Stimulated activated CD8-positive, alpha-beta memory T cell treated with anti-CD3 and anti-CD28 coated beads, Interleukin-4, amount 100 ng/mL, for 1 hour (primary cell): Measurements from ENCODE around the gene TRMT1.
"Not testable (repeated sequence)": the region's sequence is repeated elsewhere in the genome, so short reads cannot be mapped to it uniquely, and the experiment has no call there.

Source experiments
- DNase-seq, 2 donors: peaks; one replicate each; pipeline ENCODE4 v3.0.0-alpha.2; 2020; ENCODE audit warnings: low read depth in 2 of 2, low spot score in 1 of 2

The TRMT1 gene

DNA sequence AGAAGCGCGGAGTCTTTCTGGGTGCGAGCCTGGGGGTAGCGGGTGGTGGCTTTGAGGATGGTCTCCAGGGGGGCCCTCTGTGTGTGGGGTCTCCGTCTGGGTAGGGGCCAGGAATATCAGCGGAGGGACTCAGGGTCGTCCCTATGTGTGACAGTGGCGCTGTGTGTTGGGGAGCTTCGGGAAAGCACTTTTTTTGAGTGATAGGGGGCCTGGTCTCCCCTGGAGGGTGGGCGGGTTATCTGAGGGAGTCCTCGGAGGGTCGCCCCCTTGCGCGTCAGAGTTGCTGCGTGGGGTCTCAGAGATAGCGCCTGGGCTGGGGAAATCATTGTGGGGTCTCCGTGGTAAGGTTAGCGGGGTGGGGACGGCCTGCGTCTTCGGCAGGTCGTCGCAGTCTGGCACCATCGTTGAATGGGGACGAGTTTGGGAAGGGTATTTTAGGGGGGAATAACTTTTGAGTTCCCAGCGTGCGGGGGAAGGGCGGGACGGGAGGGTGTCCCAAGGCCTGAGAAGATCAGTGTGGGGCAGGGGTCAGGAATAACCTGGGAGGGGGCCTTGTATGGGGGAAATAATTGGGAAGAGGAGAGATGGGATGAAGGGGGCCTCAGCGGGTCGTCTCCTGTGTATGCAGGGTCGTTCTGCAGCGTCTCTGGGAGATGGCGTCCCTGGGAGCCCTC is 34.5 kb upstream of the TRMT1 start:
- no peak for DNase-seq

DNA sequence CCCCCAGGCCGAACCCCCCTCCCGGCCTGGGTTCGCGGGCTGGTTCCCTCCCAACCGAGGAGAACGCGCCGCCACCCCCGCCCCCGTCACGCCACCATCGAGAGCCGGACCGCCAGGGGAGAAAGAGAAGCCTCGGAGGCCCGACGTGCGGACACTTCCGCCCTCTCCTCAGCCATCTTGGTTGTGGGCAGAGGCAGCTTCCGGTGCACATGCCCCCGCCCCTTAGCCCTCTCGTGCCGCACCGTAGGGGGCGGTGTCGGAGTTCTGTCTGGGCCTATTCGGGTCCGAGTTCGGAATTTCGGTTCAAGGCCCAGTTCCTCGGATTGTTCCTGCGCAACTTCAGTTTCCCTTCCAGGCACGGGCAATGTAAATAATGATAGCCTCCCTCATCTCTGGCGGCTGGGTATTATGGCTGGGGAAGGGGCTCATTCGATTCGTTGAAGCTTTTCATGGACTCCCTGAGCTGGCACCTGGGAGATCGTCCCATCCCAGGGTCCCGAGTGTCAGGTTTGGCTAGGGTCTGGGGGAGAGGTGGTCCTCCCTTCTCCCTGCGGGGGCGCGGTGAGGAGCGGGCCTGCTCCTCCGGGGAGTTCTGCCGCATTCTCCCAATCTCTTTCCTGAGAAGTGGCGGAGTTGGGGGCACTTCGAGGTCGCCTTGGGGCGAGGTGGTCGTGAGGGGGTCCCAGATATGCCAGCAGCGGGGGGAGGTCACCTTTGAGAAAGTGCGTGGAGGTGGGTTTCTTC is 33.8 kb upstream of the TRMT1 start, which contains the start of the genes IER2 and STX10:
Gene IER2, plus strand, starts transcription at position 225 of the 744 bp plus-strand sequence. CDS start 2,776 bp downstream, outside the sequence.
Gene STX10, minus strand, starts transcription at position 189 of the 744 bp plus-strand sequence. CDS start 202 bp downstream, outside the sequence.
- DNase-seq, result peak; percentile 81 to 91

DNA sequence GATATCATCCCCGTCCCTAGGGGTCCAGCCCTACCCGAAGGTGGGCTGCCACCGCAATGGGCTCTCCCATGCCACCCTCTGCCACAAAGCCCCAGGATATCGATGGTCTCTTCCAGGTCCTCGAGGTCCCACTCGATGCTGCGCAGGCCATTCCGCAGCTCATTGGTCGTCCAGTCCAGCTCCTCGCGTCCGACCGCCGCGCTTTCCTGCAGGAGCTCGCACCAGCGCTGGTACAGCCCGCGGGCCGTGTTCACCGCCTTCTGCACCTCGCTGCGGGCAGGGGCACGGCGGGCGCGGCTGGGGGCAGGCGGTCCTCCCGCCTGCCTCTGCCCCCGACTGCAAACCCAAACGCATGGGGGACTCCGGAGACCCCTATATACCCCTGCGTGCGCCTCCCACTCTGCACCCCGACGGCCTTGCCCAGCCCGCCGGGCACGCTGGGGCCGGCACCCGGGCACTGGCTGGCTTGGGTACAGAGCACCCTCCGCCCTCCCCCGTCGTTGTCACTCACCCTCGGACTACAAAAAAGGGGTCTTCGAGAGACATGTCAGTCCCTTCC is 33.2 kb upstream of the TRMT1 start:
- DNase-seq, result no peak

DNA sequence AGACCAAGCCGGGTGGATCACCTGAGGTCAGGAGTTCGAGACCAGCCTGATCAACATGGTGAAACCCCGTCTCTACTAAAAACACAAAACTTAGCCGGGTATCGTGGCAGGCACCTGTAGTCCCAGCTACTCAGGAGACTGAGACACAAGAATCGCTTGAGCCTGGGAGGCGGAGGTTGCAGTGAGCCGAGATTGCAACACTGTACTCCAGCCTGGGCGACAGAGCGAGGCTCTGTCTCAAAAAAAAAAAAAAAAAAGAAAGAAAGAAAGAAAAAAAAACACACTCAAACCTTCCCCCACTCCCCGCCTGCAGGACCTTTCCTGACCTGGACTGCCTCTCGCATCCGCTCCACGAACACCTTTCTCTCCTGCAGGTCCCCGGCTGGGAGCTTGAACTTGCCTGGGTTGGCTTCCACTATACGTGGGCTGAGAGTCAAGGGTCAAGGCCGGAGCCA is 32.7 kb upstream of the TRMT1 start:
- DNase-seq, result not testable (repeated sequence)

DNA sequence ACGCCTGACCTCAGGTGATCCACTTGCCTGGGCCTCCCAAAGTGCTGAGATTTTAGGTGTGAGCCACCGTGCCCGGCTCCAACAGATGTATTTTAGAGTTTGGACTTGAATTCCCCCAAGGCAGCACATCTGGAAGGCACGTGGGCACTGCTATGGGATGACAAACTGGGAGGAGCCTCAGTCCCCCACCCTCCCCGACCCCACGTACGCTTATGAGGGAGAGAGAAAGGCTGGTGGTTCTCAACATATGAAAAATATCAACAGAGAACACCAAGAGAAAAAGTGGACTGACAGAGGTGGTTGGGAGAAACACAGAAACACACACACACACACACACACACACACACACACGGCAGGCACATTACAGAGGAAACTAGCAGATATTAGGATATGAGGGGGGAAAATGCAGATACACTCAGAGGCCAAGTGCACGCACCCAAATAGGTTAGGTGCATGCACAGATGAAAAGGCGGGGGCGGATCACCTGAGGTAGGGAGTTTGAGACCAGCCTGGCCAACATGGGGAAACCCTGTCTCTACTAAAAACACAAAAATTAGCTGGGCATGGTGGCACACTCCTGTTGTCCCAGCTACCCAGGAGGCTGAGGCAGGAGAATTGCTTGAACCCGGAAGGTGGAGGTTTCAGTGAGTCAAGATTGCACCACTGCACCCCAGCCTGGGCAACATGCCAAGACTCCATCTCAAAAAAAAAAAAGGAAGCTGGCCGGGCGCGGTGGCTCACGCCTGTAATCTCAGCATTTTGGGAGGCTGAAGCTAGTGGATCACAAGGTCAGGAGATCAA is 30.4 kb upstream of the TRMT1 start:
- DNase-seq, result no peak

DNA sequence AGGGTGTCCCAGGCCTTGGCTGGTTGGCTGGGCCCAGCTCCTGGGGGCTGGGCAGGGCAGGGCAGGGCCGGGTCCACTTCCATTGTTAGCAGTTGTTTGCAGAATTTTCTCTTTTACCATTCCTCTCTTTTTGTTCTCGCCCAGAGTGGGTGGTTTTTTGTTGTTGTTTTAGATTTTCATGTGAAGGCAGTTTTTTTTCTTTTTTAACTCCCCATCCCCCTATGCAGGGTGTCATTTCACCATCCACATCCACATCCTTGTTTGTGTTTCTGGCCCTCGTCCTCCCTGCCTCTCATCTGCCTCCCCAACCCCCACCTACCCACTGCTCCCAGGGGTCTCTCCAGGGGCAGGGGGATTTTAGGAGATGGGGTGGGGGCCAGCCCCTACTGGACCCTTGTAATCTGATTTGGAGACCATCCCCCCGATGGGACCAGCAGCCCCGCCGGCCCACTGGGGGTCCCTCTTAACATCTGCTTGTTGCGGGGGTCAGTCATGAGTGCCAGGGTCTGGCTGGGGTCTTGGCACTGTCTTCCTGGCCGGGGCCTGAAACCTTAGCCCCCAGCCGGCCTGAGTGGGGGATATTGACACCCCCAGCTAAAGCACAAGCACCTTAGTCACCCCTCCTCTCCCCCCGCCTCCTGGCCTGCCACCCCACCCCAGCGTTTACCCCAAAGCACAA is 23.2 kb upstream of the TRMT1 start:
- DNase-seq, result no peak

DNA sequence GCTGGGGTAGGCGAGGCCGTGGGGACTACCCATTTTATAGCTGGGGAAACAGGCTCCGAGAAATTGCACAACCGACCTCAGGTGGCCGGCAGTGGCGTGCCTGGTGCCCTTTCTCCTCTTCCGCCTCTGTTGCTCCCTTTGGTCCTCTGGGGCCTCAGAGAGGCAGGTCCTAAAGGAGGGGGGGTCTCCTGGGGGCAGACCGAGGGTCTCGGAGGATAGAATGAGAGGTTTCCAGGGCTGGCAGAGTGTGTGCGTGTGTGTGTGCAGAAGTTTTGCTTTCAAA is 22.3 kb upstream of the TRMT1 start:
- DNase-seq, result no peak

DNA sequence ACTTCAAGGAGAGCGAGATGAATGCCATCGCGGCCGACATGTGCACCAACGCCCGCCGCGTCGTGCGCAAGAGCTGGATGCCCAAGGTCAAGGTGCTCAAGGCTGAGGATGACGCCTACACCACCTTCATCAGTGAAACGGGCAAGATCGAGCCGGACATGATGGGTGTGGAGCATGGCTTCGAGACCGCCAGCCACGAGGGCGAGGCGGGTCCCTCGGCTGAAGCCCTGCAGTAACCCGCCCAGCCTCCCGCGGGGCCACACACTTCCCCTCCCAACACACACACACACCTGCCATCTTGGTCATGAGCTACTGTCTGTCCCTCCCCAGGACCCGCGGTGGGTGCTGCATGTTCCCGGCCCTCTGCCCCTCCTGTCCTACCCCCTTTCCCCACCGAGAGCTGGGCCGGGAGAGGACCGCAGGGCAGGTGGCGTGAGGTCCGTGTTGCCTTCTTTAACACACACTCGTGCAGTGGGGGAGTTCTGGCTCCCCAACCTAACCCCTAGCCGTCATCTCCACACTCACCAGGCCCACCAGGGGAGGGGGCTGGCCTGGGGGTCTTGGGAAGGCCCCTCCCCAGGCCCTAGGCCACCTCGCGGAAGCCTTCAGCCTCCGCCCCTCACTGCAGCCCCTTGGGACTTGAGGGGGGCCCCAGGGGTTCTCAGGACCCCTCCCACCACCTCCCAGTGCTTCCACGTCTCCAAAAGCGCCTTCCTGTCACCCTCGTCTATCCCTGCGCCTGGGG is 21.8 kb upstream of the TRMT1 start:
- no peak for DNase-seq

DNA sequence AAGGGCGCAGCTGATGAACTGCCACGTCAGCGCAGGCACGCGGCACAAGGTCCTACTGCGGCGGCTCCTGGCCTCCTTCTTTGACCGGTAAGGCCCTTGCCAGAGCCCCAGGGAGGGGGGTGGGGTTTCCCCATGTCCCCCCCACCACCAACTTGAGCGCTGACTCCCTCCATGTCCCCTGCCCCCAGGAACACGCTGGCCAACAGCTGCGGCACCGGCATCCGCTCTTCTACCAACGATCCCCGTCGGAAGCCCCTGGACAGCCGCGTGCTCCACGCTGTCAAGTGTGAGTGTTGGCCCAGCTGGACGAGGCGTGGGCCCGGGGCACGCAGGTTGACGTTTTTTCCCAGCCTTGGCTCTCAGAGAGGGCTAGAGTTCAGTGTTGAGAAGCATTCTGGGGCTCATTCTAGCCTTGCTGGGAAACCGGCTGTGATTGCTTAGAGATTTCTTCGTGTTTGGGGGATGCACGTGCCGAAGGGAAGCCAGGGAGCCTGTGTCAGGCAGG is 20.8 kb upstream of the TRMT1 start:
- DNase-seq, result no peak

DNA sequence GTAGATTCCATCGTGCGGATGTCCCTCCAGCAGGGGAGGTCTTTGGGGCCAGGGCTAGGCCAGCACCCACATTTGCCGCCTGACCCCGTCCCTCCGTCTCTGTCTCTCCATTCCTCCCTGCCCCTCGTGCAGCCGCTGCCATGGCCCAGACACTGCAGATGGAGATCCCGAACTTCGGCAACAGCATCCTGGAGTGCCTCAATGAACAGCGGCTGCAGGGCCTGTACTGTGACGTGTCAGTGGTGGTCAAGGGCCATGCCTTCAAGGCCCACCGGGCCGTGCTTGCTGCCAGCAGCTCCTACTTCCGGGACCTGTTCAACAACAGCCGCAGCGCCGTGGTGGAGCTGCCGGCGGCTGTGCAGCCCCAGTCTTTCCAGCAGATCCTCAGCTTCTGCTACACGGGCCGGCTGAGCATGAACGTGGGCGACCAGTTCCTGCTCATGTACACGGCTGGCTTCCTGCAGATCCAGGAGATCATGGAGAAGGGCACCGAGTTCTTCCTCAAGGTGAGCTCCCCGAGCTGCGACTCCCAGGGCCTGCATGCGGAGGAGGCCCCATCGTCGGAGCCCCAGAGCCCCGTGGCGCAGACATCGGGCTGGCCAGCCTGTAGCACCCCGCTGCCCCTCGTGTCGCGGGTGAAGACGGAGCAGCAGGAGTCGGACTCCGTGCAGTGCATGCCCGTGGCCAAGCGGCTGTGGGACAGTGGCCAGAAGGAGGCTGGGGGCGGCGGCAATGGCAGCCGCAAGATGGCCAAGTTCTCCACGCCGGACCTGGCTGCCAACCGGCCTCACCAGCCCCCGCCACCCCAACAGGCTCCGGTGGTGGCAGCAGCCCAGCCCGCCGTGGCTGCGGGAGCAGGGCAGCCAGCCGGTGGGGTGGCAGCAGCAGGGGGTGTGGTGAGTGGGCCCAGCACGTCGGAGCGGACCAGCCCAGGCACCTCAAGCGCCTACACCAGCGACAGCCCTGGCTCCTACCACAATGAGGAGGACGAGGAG is 18.8 kb upstream of the TRMT1 start:
- DNase-seq, result no peak

DNA sequence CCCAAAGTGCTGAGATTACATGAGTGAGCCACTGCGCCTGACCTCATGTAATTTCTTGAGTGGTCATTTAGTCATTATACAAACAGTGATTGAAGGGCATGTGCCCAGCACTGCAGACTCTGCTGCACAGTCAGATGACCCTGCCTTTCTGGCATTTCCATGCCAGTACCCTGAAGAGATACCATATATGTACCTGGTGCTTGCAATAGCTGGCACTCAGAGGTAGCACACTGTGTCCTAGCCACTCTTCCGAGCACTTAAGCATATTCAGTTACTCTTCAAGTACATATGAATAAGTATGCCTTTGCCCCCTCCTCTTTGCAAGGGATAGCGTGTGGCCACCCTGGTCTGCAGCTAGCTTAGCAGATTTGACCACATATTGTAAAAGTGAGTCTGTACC is 18.1 kb upstream of the TRMT1 start:
- no peak for DNase-seq

DNA sequence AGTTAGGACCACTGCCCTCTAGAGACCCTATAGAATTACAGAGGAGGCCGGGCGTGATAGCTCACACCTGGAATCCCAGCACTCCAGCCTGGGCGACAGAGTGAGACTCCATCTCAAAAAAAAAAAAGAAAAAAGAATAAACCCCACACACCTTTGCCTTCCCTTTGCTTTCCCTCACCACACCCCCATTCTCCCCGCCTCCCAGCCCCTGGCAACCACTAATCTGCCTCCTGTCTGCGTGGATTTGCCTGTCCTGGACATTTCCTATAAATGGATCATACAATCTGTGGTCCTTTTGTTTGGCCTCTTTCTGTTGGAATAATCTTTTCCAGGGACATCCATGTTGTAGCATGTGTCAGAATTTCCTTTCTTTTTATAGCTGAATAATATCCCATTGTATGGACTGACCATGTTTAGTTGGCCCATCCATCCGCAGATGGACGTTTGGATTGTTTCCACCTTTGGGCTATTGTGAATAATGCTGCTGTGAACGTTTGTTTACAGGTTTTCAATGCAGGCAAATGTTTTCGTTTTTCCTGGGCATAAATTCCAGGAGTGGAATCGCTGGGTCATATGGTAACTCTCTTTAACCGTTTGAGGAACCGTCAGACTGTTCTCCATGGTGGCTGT is 16.8 kb upstream of the TRMT1 start:
- DNase-seq, result no peak

DNA sequence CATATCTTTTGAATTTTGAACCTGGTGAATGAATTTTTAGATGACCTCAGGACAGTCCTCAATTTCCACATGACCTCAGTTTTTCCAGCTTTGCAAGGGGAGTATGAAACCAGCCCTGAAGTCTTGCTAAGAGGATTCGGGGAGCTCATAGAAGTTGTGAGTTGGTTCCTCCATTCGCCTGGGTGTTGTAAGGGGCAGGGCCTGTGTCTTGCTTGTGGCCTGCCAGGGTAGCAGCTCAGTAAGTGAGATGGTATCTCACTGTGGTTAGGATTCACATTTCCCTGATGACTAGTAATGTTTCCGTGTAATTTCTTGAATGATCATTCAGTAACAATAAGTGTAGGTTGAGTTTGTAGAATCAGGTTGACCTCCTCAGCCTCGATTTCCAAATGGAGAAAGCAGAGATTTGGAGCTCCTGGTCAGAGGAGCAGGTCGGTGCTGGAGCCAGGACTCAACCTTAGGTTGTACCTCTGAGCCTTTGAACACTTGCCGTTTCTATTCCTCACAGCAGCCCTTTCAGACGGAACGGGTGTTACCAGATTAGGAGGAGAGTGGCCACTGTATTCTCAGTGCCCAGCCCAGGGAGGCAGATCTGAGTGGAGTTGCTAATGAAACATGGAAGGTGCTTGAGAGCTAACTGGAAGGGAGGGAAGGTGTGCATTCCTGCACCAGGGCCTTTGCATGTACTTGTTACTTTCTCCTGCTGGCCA is 16.1 kb upstream of the TRMT1 start:
- DNase-seq, result no peak

DNA sequence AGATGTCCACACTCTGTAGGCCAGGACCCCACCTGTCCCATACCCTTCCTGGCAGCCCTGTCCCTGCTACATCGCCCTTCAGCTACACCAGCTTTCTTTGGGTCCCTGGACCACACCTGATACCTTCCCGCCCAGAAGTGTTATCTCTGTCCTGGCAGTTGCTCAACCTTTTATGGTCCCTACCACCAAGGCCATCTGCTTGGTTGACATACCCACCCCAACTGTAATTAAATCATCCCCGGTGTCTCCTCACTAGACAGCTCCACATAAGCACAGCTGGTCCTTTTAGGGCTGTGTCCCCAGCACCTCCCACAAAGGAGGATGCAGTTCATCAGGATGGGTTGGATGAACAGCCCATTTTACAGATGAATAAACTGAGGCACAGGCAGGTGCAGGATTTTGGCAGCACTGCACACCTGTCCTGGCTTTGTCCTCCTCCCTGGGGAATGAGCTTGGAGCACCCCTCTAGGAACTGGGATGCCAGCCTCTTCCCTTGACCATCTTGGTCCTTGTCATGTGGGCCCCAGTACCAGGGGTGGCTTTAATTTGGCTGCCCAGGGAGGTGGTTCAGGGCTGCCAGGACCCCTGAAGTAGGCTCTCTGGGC is 14.4 kb upstream of the TRMT1 start:
- no peak for DNase-seq

DNA sequence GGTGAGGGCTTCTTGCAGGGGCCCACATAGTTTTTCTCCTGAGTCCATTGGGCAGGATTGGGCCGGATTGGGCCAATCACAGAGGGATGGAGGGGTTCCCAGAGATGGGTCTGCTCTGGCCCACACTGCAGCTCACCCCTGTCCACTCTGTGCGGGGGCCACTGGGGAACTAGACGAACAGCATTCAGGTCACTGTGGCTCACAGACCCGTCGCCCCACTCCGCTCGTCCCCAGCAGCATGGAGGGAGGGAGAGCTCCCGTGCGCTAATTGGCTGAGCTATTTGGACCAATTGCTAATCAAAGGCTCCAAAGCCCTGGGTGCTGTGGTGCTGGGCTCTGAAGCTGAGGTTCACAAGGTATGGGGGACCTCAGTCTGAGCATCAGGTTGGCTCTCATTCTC is 12.8 kb upstream of the TRMT1 start:
- no peak for DNase-seq

DNA sequence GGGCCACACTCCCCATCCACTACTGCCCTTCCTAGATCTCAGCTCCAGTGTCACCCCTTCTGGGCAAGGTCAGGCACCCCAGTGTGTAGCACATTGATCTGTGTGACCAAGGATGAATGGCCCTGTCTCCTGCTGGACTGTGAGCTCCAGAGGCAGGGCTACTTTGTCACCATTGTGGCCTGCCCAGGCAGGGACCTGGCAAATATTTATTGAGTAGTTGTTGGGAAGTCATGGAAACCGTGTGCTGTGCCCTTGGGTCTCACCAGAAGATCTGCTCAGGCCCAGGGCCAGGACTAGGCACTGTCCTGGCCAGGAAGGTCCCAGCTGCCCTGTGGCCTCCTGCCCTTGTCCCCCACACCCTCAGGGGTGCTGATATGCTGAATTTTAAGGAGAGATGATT is 12.0 kb upstream of the TRMT1 start:
- DNase-seq, result no peak

DNA sequence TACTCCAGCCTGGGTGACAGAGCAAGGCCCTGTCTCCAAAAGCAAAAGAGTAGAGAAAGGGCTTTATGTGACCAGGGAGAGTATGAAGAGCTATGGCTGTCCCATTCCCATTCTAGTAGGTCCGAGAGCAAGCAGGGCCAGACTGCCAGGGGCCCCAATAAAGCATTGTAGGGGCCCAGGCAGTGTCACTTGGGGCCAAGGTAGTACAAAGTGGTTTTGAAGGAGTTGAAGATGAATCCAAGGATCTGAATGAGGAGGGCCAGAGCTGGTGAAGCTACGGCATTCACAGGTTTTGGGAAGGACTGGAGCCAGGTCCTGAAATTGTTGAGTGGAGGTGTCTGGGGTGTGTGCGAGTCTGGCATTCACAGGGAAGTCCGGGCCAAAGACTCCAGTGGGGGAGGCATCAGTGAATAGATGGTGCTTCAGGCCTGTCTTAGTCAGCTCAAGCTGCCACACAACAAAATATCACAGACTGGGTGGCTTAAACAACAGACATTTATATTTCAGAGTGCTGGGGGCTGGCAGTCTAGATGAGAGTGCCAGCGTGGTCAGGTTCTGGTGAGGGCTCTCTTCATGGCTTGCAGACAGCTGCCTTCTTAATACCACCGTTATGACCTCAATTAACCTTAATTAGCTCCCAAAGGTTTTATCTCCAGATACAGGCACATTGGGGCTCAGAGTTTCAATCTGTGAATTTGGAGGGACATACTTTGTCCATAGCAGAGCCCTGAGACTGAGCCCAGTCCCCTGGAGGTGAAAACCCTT is 11.5 kb upstream of the TRMT1 start:
- DNase-seq, result no peak
